Loucy (cell line): Measurements from ENCODE around the gene MYO3B.

Source experiments
- EZH2phosphoT487 ChIP-seq: fragments of 200-600 bp; IDR thresholded peaks from 2 replicates; pipeline ENCODE4 v1.6.1; 2018; ENCODE audit warnings: antibody characterized with exemption, mild to moderate bottlenecking, moderate library complexity, borderline replicate concordance
- TF ChIP-seq, protein P1 (sequence below): fragments of 200-600 bp; sonication (generic); conservative IDR thresholded peaks from 2 replicates; pipeline ENCODE4 v1.5.1; 2014; ENCODE audit warnings: mild to moderate bottlenecking, antibody characterized with exemption, low read length

- TF ChIP-seq EZH2phosphoT487 = no peak
- TF ChIP-seq, protein P1, sequence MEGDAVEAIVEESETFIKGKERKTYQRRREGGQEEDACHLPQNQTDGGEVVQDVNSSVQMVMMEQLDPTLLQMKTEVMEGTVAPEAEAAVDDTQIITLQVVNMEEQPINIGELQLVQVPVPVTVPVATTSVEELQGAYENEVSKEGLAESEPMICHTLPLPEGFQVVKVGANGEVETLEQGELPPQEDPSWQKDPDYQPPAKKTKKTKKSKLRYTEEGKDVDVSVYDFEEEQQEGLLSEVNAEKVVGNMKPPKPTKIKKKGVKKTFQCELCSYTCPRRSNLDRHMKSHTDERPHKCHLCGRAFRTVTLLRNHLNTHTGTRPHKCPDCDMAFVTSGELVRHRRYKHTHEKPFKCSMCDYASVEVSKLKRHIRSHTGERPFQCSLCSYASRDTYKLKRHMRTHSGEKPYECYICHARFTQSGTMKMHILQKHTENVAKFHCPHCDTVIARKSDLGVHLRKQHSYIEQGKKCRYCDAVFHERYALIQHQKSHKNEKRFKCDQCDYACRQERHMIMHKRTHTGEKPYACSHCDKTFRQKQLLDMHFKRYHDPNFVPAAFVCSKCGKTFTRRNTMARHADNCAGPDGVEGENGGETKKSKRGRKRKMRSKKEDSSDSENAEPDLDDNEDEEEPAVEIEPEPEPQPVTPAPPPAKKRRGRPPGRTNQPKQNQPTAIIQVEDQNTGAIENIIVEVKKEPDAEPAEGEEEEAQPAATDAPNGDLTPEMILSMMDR = no peak
Observed at GRCh38 chr2:170222298-170222697, 44.4 kb downstream of the MYO3B start.
